Measurements from ENCODE around the gene CYP4V2.

DNA sequence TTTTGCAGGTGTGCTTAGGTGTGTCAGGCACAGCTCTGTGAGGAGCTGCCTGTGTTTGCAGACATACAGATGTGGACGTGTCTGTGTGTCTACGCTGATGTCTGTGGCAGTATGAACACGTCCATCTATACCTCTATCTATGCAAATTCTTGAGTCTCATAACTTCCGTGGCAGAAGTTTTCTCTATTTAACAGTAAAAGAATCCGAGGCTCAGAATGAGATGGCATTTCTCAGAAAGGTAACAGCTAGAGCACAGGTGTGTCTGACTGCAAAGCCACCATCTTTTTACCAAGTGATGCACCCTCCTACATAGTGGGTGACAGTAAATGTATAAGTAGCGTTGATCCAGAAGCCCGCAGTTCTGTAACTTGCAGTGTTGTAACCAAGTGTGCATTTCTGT is 39.9 kb upstream of the CYP4V2 start:
- no peak for TF ChIP-seq POLR2A (IDR thresholded peaks at IDR 0.05; ENCODE audit: low read length)
- TF ChIP-seq GATA1 (IDR thresholded peaks at IDR 0.05; ENCODE audit: low read depth, low read length), result no peak

All from erythroblast (primary cell).